Transverse colon (tissue), 4 donors: ENCODE data around the gene CHCHD4. TPM values are rescaled to one million over a fixed set of nuclear protein-coding genes. Genes with fewer than 3 reads are reported as not detected.
"Not testable (repeated sequence)": the region's sequence is repeated elsewhere in the genome, so short reads cannot be mapped to it uniquely, and the experiment has no call there.

Source experiments
- DNase-seq: peaks from one replicate; pipeline ENCODE4 v3.0.0-alpha.2; 2019
- H3K27ac ChIP-seq, 4 donors: fragments of 200-600 bp; sonication (generic); 2 replicates each; pipeline ENCODE4 v1.5.1; 2016 to 2018; ENCODE audit warnings: inconsistent platforms in 4 of 4
- H3K27me3 ChIP-seq: fragments of 200-600 bp; sonication (generic); 2 replicates; pipeline ENCODE4 v1.5.1; 2017; ENCODE audit warnings: inconsistent platforms
- H3K36me3 ChIP-seq, 4 donors: fragments of 200-600 bp; sonication (generic); 2 replicates each; pipeline ENCODE4 v1.5.1; 2017 to 2019; ENCODE audit warnings: inconsistent platforms in 4 of 4
- H3K4me1 ChIP-seq, 4 donors: fragments of 200-600 bp; sonication (generic); 2 replicates each; pipeline ENCODE4 v1.5.1; 2017 to 2020; ENCODE audit warnings: inconsistent platforms in 4 of 4
- H3K4me3 ChIP-seq, 4 donors: fragments of 200-600 bp; sonication (generic); 1 replicate in 1 of 4; 2 replicates in 3 of 4; pipeline versions ENCODE4 v1.5.1 to v1.6.1; 2017 to 2019; ENCODE audit warnings: inconsistent platforms in 4 of 4
- H3K9me3 ChIP-seq, 2 donors: fragments of 200-600 bp; sonication (generic); 2 replicates each; pipeline ENCODE4 v1.5.1; 2017 to 2019; ENCODE audit warnings: inconsistent platforms in 2 of 2
- EP300 ChIP-seq: sonication (generic); formaldehyde crosslinking; IDR thresholded peaks from one replicate; pipeline ENCODE4 v1.6.1; 2017; ENCODE audit warnings: antibody characterized with exemption, low read depth
- POLR2A ChIP-seq: fragments of 450-650 bp; IDR thresholded peaks from one replicate; pipeline ENCODE4 v1.6.1; 2016; ENCODE audit warnings: antibody characterized with exemption, mild to moderate bottlenecking, moderate library complexity
- POLR2AphosphoS5 ChIP-seq, 3 donors: sonication (generic); formaldehyde crosslinking; IDR thresholded peaks; one replicate each; pipeline ENCODE4 v1.6.1; 2016; ENCODE audit warnings: antibody characterized with exemption in 3 of 3
- WGBS, 2 donors: methylation state at CpG; one replicate each; pipeline ENCODE4 v1.1.5; 2018; ENCODE audit warnings: low coverage in 1 of 2; 5-methylcytosine and 5-hydroxymethylcytosine counted together
- in situ Hi-C, 4 donors: fragments of 200-750 bp; cut with MboI; loops; one replicate each; pipeline versions ENCODE4 v1.15.0 to v1.15.1; 2017; ENCODE audit warnings: low sequenced_read_pairs in 3 of 4, low pct_ligation_motif_present in 1 of 4, low pct_unique_long_range_greater_than_20kb in 1 of 4
- intact Hi-C: fragments of 100-400 bp; cut with DNase I; formaldehyde crosslinking; loops from one replicate; pipeline ENCODE4 v1.15.1; 2023; ENCODE audit warnings: low total_unique reads
- total RNA-seq, 4 donors: library from RNA; depleted of rRNA; stranded (reverse); fragments of >200 nt; gene quantifications; one replicate each; pipeline ENCODE4 v1.1.0, GENCODE V29; 2016
- TF ChIP-seq, protein P1 (sequence below), 5 experiments: fragments of 200-600 bp in 3 of 5; fragments of 450-650 bp in 2 of 5; sonication (generic) in 3 of 5; IDR thresholded peaks; 1 replicate in 2 of 5; 2 replicates in 3 of 5; pipeline ENCODE4 v1.5.1; 2016 to 2017; ENCODE audit warnings: antibody characterized with exemption in 5 of 5, inconsistent platforms in 3 of 5, mild to moderate bottlenecking in 2 of 5, moderate library complexity in 1 of 5

The CHCHD4 gene
- total RNA-seq, 4 donors from 2014 or later = 0.80 to 22.1 (median 13.5) TPM

- H3K27me3 ChIP-seq = peaks cover 4% of the 10 kb centered on the region
- in situ Hi-C loops (no loop called here), intact Hi-C loops (no loop called here)
- no peak overlapping the region for H3K27ac ChIP-seq
- no peak for DNase-seq
- H3K4me1 ChIP-seq = no peaks in the 10 kb centered on the region
- TF ChIP-seq, protein P1, sequence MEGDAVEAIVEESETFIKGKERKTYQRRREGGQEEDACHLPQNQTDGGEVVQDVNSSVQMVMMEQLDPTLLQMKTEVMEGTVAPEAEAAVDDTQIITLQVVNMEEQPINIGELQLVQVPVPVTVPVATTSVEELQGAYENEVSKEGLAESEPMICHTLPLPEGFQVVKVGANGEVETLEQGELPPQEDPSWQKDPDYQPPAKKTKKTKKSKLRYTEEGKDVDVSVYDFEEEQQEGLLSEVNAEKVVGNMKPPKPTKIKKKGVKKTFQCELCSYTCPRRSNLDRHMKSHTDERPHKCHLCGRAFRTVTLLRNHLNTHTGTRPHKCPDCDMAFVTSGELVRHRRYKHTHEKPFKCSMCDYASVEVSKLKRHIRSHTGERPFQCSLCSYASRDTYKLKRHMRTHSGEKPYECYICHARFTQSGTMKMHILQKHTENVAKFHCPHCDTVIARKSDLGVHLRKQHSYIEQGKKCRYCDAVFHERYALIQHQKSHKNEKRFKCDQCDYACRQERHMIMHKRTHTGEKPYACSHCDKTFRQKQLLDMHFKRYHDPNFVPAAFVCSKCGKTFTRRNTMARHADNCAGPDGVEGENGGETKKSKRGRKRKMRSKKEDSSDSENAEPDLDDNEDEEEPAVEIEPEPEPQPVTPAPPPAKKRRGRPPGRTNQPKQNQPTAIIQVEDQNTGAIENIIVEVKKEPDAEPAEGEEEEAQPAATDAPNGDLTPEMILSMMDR (IDR thresholded peaks at IDR 0.05) = no peak
- no peak for TF ChIP-seq EP300
- TF ChIP-seq POLR2A = no peak
- TF ChIP-seq POLR2AphosphoS5 (IDR thresholded peaks at IDR 0.05) = no peak
- no peaks in the 10 kb centered on the region for H3K36me3 ChIP-seq
- 86 to 88% methylated on average over 5 of the region's 5 CpGs for WGBS, 2 donors
- no peak overlapping the region for H3K4me3 ChIP-seq
- H3K9me3 ChIP-seq = peaks cover 0 to 4% of the 10 kb centered on the region in 2 donors
Observed at GRCh38 chr3:14097616-14098391, 26.9 kb downstream of the CHCHD4 start.

DNA sequence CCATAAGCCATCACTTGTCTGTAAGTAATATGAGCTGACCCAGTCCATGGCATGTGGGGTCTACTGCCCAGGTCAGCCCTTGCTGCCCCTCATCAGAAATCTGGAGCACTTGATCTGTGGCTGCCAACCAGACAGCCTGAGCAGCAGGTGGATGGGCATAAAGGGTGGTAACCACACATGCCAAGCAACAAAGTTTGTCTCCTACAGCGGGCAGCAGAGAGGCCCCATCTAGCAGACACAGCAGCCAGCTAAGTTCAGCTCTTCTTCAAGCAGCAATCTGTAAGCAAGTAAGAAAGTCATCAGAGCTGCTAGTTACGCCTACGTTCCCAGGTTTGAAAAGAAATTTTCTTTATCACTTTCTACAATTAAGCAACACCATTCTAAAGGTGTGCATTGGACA, 27.9 kb downstream of the CHCHD4 start:
- DNase-seq = no peak
- intact Hi-C loops (no loop called here), in situ Hi-C loops (no loop called here)
- 78 to 84% methylated on average over 3 of the region's 3 CpGs for WGBS, 2 donors
- TF ChIP-seq POLR2AphosphoS5 (IDR thresholded peaks at IDR 0.05) = no peak
- no peak for TF ChIP-seq POLR2A
- TF ChIP-seq EP300 = no peak
- TF ChIP-seq, protein P1 (IDR thresholded peaks at IDR 0.05) = no peak
- H3K27ac ChIP-seq = no peak overlapping the region
- H3K4me3 ChIP-seq = no peak overlapping the region
- no peaks in the 10 kb centered on the region for H3K4me1 ChIP-seq
- peaks cover 4% of the 10 kb centered on the region for H3K27me3 ChIP-seq
- H3K9me3 ChIP-seq = peaks cover 0 to 4% of the 10 kb centered on the region in 2 donors
- no peaks in the 10 kb centered on the region for H3K36me3 ChIP-seq

- Histone ChIP-seq H3K9me3 (peaks cover 0 to 4% of the 10 kb centered on the region in 2 donors), H3K27ac (no peak overlapping the region), H3K27me3 (peaks cover 2% of the 10 kb centered on the region), H3K4me3 (no peak overlapping the region), H3K36me3 (no peaks in the 10 kb centered on the region), H3K4me1 (no peaks in the 10 kb centered on the region)
- TF ChIP-seq POLR2AphosphoS5 (IDR thresholded peaks at IDR 0.05) (no peak), POLR2A (no peak), EP300 (no peak)
- TF ChIP-seq, protein P1 (IDR thresholded peaks at IDR 0.05) = no peak
- in situ Hi-C loops = no loop called here
- intact Hi-C loops = no loop called here
- DNase-seq = no peak
Observed at GRCh38 chr3:14093831-14094230, 30.8 kb downstream of the CHCHD4 start.

DNA sequence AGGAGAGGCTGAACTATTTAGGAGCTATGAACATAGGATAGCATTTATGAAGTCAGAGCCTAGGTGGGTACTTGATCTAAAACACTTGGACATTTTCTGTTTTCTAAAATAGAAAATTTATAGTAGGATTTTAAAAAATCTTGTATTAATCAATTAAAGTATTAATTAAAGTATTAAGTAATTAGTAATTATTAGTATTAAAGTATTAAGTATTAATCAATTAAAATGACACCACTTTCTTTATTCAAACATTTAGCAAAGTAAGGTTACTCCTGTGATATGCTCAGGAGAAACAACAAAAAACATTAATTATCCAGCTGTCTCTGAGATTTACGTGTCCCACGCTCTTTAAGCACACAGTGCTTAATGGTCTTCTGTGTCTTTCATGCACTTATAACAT, 32.2 kb downstream of the CHCHD4 start:
- no peak overlapping the region for H3K4me3 ChIP-seq
- no peaks in the 10 kb centered on the region for H3K27me3 ChIP-seq
- WGBS, 2 donors = 89 to 92% methylated on average over 2 of the region's 2 CpGs
- H3K4me1 ChIP-seq = no peaks in the 10 kb centered on the region
- H3K36me3 ChIP-seq = no peaks in the 10 kb centered on the region
- no peak for DNase-seq
- peaks cover 0 to 5% of the 10 kb centered on the region in 2 donors for H3K9me3 ChIP-seq
- no peak overlapping the region for H3K27ac ChIP-seq
- in situ Hi-C loops (no loop called here), intact Hi-C loops (no loop called here)
- no peak for TF ChIP-seq POLR2A

GRCh38 chr3:14091959-14092358, 32.7 kb downstream of the CHCHD4 start:
- H3K9me3 ChIP-seq, H3K27ac ChIP-seq, intact Hi-C loops, H3K4me1 ChIP-seq, in situ Hi-C loops, H3K36me3 ChIP-seq, H3K4me3 ChIP-seq, DNase-seq, H3K27me3 ChIP-seq: not testable (repeated sequence)
- WGBS, 2 donors = 93 to 95% methylated on average over 2 of the region's 5 CpGs

DNA sequence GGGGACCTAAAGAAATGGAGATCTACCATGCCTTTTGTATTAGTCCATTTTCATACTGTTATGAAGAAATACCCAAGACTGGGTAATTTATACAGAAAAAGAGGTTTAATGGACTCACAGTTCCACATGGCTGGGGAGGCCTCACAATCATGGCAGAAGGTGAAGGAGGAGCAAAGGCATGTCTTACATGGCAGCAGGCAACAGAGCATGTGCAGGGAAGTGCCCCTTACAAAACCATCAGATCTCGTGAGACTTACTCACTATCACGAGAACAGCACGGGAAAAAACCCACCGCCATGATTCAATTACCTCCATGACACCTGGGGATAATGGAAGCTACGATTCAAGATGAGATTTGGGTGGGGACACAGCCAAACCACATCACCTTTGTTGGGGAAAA, 37.2 kb downstream of the CHCHD4 start:
- H3K4me3 ChIP-seq, H3K4me1 ChIP-seq, H3K27me3 ChIP-seq, H3K27ac ChIP-seq, intact Hi-C loops, DNase-seq, in situ Hi-C loops, H3K9me3 ChIP-seq, H3K36me3 ChIP-seq: not testable (repeated sequence)
- 88 to 89% methylated on average over 5 of the region's 5 CpGs for WGBS, 2 donors
